ENCODE results near the gene SLIT3. TPM values are rescaled to one million over a fixed set of nuclear protein-coding genes. Genes with fewer than 3 reads are reported as not detected.

Gene SLIT3
- total and polyA plus RNA-seq, 9 of the 15 experiments (the other 6 are each of a cell fraction or from before 2014, with no cell fraction given) = 0.01 to 0.04 TPM; not detected in 7

- CTCF ChIA-PET (ENCODE audit: low intra/inter-chr PET ratio) = no interaction called here
- H3K27ac ChIP-seq (ENCODE audit: extremely low read depth, low read depth, low read length) = no peak overlapping the region
- POLR2A ChIA-PET = no interaction called here
- 0% methylated on average over 5 of the region's 6 CpGs for WGBS (ENCODE audit: insufficient coverage, low coverage, missing lambda C conversion rate)
- H3K9ac ChIP-seq (ENCODE audit: insufficient read depth in 1 of 2, low read depth in 2 of 2, low read length in 2 of 2) = no peak overlapping the region
- H4K20me1 ChIP-seq (replicated peaks; ENCODE audit: control insufficient read depth, insufficient read depth, low read length) = no peaks in the 10 kb centered on the region
- no peak overlapping the region for H2AFZ ChIP-seq (ENCODE audit: low read depth, low read length)
- no peak overlapping the region for H3K4me3 ChIP-seq
- H3K36me3 ChIP-seq (ENCODE audit: control insufficient read depth, insufficient read depth, low read length) = no peaks in the 10 kb centered on the region
- intact Hi-C loops (cut with micrococcal nuclease) = no loop called here
- H3K9me1 ChIP-seq (ENCODE audit: control insufficient read depth, insufficient read depth, low read length) = no peaks in the 10 kb centered on the region
- no peak overlapping the region for H3K4me2 ChIP-seq (ENCODE audit: insufficient read depth, low read length)
- H3K79me2 ChIP-seq (ENCODE audit: control insufficient read depth, insufficient read depth, low read length) = no peaks in the 10 kb centered on the region
- H3K9me3 ChIP-seq (replicated peaks; ENCODE audit: control insufficient read depth, insufficient read depth, low read depth, low read length) = no peaks in the 10 kb centered on the region
- FAIRE-seq (no peak), DNase-seq (ENCODE audit: extremely low read depth in 1 of 4, low spot score in 3 of 4) (no peak), ATAC-seq (no peak)
- no peaks in the 10 kb centered on the region for H3K4me1 ChIP-seq (replicated peaks in 1 of 2; ENCODE audit: control insufficient read depth in 2 of 2, insufficient read depth in 2 of 2, low read length in 2 of 2)
- peaks cover 4 to 20% of the 10 kb centered on the region in 2 experiments; a peak in 3 of 5 replicates for H3K27me3 ChIP-seq (ENCODE audit: control insufficient read depth in 2 of 2, insufficient read depth in 2 of 2, low read length in 2 of 2)
- no peak for TF ChIP-seq FIP1L1 (IDR thresholded peaks at IDR 0.05; ENCODE audit: low read depth, low read length, poor library complexity, severe bottlenecking)
- TF ChIP-seq ZNF507 (tag; conservative IDR thresholded peaks at IDR 0.05) = no peak
- TF ChIP-seq JUND (IDR thresholded peaks at IDR 0.05; ENCODE audit: borderline replicate concordance, low read depth, low read length) = no peak
- TF ChIP-seq JUND (tag; IDR thresholded peaks at IDR 0.05; ENCODE audit: borderline replicate concordance, low read depth, low read length) = no peak
- TF ChIP-seq TEAD2 (tag; IDR thresholded peaks at IDR 0.05) = no peak
- TF ChIP-seq, protein P1, sequence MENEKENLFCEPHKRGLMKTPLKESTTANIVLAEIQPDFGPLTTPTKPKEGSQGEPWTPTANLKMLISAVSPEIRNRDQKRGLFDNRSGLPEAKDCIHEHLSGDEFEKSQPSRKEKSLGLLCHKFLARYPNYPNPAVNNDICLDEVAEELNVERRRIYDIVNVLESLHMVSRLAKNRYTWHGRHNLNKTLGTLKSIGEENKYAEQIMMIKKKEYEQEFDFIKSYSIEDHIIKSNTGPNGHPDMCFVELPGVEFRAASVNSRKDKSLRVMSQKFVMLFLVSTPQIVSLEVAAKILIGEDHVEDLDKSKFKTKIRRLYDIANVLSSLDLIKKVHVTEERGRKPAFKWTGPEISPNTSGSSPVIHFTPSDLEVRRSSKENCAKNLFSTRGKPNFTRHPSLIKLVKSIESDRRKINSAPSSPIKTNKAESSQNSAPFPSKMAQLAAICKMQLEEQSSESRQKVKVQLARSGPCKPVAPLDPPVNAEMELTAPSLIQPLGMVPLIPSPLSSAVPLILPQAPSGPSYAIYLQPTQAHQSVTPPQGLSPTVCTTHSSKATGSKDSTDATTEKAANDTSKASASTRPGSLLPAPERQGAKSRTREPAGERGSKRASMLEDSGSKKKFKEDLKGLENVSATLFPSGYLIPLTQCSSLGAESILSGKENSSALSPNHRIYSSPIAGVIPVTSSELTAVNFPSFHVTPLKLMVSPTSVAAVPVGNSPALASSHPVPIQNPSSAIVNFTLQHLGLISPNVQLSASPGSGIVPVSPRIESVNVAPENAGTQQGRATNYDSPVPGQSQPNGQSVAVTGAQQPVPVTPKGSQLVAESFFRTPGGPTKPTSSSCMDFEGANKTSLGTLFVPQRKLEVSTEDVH (IDR thresholded peaks at IDR 0.05; ENCODE audit: low read depth, partially characterized antibody) = no peak
- TF ChIP-seq, protein P2, sequence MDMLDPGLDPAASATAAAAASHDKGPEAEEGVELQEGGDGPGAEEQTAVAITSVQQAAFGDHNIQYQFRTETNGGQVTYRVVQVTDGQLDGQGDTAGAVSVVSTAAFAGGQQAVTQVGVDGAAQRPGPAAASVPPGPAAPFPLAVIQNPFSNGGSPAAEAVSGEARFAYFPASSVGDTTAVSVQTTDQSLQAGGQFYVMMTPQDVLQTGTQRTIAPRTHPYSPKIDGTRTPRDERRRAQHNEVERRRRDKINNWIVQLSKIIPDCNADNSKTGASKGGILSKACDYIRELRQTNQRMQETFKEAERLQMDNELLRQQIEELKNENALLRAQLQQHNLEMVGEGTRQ (CRISPR knock-in tag; IDR thresholded peaks at IDR 0.05) = no peak
- TF ChIP-seq LARP7 (IDR thresholded peaks at IDR 0.05) = no peak
- TF ChIP-seq TEAD4 (IDR thresholded peaks at IDR 0.05; ENCODE audit: low read length) = no peak
- TF ChIP-seq TEAD4 (CRISPR knock-in tag; IDR thresholded peaks at IDR 0.05; ENCODE audit: borderline replicate concordance) = no peak
- TF ChIP-seq CHCHD3 (CRISPR knock-in tag; IDR thresholded peaks at IDR 0.05) = no peak
- no peak for TF ChIP-seq CXXC5 (CRISPR knock-in tag; IDR thresholded peaks at IDR 0.05)
- TF ChIP-seq ETV5 (CRISPR knock-in tag; IDR thresholded peaks at IDR 0.05; ENCODE audit: low read depth) = no peak
- TF ChIP-seq BRD9 (IDR thresholded peaks at IDR 0.05; ENCODE audit: low read depth, partially characterized antibody) = no peak
- no peak for TF ChIP-seq ZNF76 (CRISPR knock-in tag; IDR thresholded peaks at IDR 0.05; ENCODE audit: borderline replicate concordance)
- in situ Hi-C loops (cut with MboI) = no loop called here
- BruUV-seq (replicated peaks) = no TSS peak
These were observed 161.4 kb downstream of the SLIT3 start for GRCh38 chr5:169139480-169140050.
